NCI-H2171 (cell line): Measurements from ENCODE around the gene ICOS.
"Not testable (repeated sequence)": the region's sequence is repeated elsewhere in the genome, so short reads cannot be mapped to it uniquely, and the experiment has no call there.

Source experiments
- DNase-seq: peaks from one replicate; lab custom pipeline; 2025; lab: John Stamatoyannopoulos, UW

The ICOS gene

GRCh38 chr2:203918264-203918663, 18.3 kb upstream of the ICOS start:
- DNase-seq, result no peak

- no peak for DNase-seq
Observed at GRCh38 chr2:203918839-203919238, 17.7 kb upstream of the ICOS start.

GRCh38 chr2:203925512-203926158, 10.9 kb upstream of the ICOS start:
- DNase-seq, result no peak

GRCh38 chr2:203928849-203929248, 7.7 kb upstream of the ICOS start:
- DNase-seq, result no peak

- DNase-seq, result not testable (repeated sequence)
Observed at GRCh38 chr2:203931262-203931661, 5.3 kb upstream of the ICOS start.

GRCh38 chr2:203934041-203934492, 2.5 kb upstream of the ICOS start:
- no peak for DNase-seq

- no peak for DNase-seq
Observed at GRCh38 chr2:203934711-203935438, 1.7 kb upstream of the ICOS start.

GRCh38 chr2:203935568-203935967, 995 bp upstream of the ICOS start:
- no peak for DNase-seq

GRCh38 chr2:203936949-203937348, 386 bp downstream of the ICOS start:
- no peak for DNase-seq

- no peak for DNase-seq
Observed at GRCh38 chr2:203937788-203938187, 1.2 kb downstream of the ICOS start.

GRCh38 chr2:203940039-203940438, 3.5 kb downstream of the ICOS start:
- no peak for DNase-seq

GRCh38 chr2:203943493-203944382, 7.2 kb downstream of the ICOS start:
- DNase-seq, result not testable (repeated sequence)

- DNase-seq, result no peak
Observed at GRCh38 chr2:203948733-203949132, 12.2 kb downstream of the ICOS start.

GRCh38 chr2:203949228-203949627, 12.7 kb downstream of the ICOS start:
- DNase-seq, result no peak

- no peak for DNase-seq
Observed at GRCh38 chr2:203951366-203951902, 14.9 kb downstream of the ICOS start.

- DNase-seq, result no peak
Observed at GRCh38 chr2:203959265-203959664, 22.7 kb downstream of the ICOS start.

GRCh38 chr2:203959672-203960071, 23.1 kb downstream of the ICOS start:
- DNase-seq, result no peak

- DNase-seq, result no peak
Observed at GRCh38 chr2:203960811-203961210, 24.2 kb downstream of the ICOS start.

- not testable (repeated sequence) for DNase-seq
Observed at GRCh38 chr2:203965190-203965589, 28.6 kb downstream of the ICOS start.

GRCh38 chr2:203971251-203971650, 34.7 kb downstream of the ICOS start:
- DNase-seq, result no peak

GRCh38 chr2:203972066-203972465, 35.5 kb downstream of the ICOS start:
- DNase-seq, result no peak

- no peak for DNase-seq
Observed at GRCh38 chr2:203973000-203973399, 36.4 kb downstream of the ICOS start.
